WTC11 (cell line): ENCODE measurements around the gene COL4A1.

ENCODE experiments used
- CTCF ChIP-seq: fragments of 200-600 bp; IDR thresholded peaks from 2 replicates; pipeline ENCODE4 v1.8.0; 2022; ENCODE audit warnings: antibody characterized with exemption
- FOXP4 ChIP-seq: sonication (generic); formaldehyde crosslinking; IDR thresholded peaks from 2 replicates; pipeline ENCODE4 v1.8.0; 2022; ENCODE audit warnings: mild to moderate bottlenecking, missing genetic modification reagents
- RELA ChIP-seq: sonication (generic); formaldehyde crosslinking; IDR thresholded peaks from 2 replicates; pipeline ENCODE4 v1.8.1; 2022; ENCODE audit warnings: missing genetic modification reagents, mild to moderate bottlenecking, borderline replicate concordance
- USF2 ChIP-seq: sonication (generic); formaldehyde crosslinking; IDR thresholded peaks from 2 replicates; pipeline ENCODE4 v1.8.1; 2023; ENCODE audit warnings: mild to moderate bottlenecking, missing genetic modification reagents, moderate library complexity
- ZNF396 ChIP-seq: fragments of 250-450 bp; sonication (Bioruptor Pico); IDR thresholded peaks from 2 replicates; pipeline ENCODE4 v1.8.0; 2021; ENCODE audit warnings: mild to moderate bottlenecking, moderate library complexity, borderline replicate concordance
- ZNF425 ChIP-seq: fragments of 250-450 bp; sonication (Bioruptor Pico); conservative IDR thresholded peaks from 2 replicates; pipeline ENCODE4 v1.9.0; 2021; ENCODE audit warnings: mild to moderate bottlenecking

- no peak for TF ChIP-seq RELA (CRISPR knock-in tag)
- no peak for TF ChIP-seq CTCF
- TF ChIP-seq USF2 (CRISPR knock-in tag) = no peak
- no peak for TF ChIP-seq ZNF425 (CRISPR knock-in tag)
- no peak for TF ChIP-seq FOXP4
- no peak for TF ChIP-seq ZNF396
Observed at GRCh38 chr13:110240943-110241342, 66.0 kb downstream of the COL4A1 start.
